Measurements from ENCODE around the gene EXOC7. TPM values are rescaled to one million over a fixed set of nuclear protein-coding genes. Genes with fewer than 3 reads are reported as not detected.

EXOC7 gene
- total RNA-seq, 4 donors from 2014 or later, result 51.7 to 87.3 (median 75.1) TPM

DNA sequence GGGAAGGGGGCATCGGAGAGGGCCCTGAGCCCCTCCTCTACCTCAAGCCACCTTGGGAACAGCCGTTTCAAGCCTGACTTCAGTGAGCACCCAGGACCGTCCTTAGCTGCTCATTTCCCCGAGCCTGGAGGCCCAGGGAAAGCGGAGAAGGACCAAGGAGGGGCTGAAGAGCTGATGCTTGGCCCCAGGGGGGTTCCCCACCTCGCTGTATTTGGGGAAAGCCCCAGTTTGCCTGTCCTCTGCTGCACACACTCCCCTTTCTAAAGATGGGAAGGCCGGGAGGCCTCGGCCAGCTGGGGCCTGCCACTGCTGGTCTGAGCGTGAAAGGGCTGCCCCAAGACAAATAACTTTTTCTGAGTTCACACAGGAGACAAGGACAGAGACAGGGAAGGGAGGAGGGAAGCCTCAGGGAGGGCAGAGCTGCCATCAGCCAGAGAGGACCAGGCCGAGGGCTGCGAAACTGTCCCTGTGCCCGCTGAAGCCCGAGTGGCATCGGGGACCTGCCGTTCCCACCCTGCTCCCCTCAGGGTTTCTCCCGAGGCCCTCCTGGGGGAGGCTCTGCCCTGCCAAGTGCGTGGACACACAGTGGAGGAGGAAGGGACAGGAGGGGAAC is 13.0 kb downstream of the EXOC7 start:
- 85 to 90% methylated on average over 11 to 17 of the region's 17 CpGs for WGBS, 2 donors
- Histone ChIP-seq H3K4me1 (no peaks in the 10 kb centered on the region), H3K27ac (no peak overlapping the region), H3K4me3 (no peak overlapping the region), H3K36me3 (peaks cover 0 to 99% (median 47%) of the 10 kb centered on the region in 3 donors), H3K27me3 (no peaks in the 10 kb centered on the region), H3K9me3 (no peaks in the 10 kb centered on the region)
- TF ChIP-seq EP300 (IDR thresholded peaks at IDR 0.05) (no peak), POLR2A (IDR thresholded peaks at IDR 0.05) (no peak)
- TF ChIP-seq, protein P1, sequence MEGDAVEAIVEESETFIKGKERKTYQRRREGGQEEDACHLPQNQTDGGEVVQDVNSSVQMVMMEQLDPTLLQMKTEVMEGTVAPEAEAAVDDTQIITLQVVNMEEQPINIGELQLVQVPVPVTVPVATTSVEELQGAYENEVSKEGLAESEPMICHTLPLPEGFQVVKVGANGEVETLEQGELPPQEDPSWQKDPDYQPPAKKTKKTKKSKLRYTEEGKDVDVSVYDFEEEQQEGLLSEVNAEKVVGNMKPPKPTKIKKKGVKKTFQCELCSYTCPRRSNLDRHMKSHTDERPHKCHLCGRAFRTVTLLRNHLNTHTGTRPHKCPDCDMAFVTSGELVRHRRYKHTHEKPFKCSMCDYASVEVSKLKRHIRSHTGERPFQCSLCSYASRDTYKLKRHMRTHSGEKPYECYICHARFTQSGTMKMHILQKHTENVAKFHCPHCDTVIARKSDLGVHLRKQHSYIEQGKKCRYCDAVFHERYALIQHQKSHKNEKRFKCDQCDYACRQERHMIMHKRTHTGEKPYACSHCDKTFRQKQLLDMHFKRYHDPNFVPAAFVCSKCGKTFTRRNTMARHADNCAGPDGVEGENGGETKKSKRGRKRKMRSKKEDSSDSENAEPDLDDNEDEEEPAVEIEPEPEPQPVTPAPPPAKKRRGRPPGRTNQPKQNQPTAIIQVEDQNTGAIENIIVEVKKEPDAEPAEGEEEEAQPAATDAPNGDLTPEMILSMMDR (IDR thresholded peaks at IDR 0.05), result no peak
- DNase-seq (ENCODE audit: low spot score in 2 of 2), result no peak

DNA sequence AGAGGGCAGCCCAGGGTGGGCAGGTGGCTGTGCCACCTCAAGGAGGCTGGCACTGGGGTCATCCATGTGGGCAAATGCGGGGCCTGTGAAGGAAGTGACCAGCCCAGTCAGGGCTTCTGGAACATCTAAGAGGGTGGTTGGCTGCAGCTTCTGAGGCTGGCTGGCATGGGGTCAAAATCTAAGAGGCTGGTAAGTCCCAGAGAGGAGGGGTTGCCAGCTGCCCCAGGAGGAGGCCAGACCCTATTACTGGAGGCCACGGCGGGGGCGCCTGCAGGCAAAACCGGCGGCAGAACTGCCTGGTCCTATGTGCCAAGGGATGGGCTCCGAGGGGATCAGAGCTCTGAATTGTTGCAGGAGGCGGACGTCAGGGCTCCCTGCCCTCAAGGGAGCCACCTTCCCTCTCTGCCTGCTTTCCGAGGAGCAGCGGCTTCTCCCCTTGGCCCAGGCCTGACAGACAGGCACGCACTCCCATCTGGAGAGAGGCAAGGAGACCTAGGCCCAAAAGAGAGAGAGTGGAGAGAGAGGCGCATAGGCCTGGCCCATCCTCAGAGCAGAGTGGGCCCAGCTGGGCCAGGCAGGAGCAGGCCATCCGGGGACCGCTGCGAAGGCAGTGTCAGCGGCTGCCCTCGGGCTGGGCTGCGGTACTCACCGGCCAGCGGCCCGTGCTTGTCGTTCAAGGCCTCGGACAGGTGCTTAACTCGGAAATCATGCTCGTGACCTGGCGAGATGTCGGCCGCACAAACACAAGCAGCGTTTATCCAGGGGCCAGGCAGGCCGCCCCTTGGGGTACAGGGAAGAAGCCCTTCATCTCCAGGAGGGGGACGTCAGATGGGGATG is 13.7 kb downstream of the EXOC7 start:
- no peak overlapping the region for H3K4me3 ChIP-seq
- 89 to 91% methylated on average over 25 to 29 of the region's 32 CpGs for WGBS, 2 donors
- peaks cover 0 to 99% (median 55%) of the 10 kb centered on the region in 3 donors for H3K36me3 ChIP-seq
- no peaks in the 10 kb centered on the region for H3K27me3 ChIP-seq
- H3K4me1 ChIP-seq, result no peaks in the 10 kb centered on the region
- no peak overlapping the region for H3K27ac ChIP-seq
- no peak for DNase-seq (ENCODE audit: low spot score in 2 of 2)
- no peak for TF ChIP-seq EP300 (IDR thresholded peaks at IDR 0.05)
- TF ChIP-seq, protein P1 (IDR thresholded peaks at IDR 0.05), result no peak
- TF ChIP-seq POLR2A (IDR thresholded peaks at IDR 0.05), result no peak
- H3K9me3 ChIP-seq, result no peaks in the 10 kb centered on the region

DNA sequence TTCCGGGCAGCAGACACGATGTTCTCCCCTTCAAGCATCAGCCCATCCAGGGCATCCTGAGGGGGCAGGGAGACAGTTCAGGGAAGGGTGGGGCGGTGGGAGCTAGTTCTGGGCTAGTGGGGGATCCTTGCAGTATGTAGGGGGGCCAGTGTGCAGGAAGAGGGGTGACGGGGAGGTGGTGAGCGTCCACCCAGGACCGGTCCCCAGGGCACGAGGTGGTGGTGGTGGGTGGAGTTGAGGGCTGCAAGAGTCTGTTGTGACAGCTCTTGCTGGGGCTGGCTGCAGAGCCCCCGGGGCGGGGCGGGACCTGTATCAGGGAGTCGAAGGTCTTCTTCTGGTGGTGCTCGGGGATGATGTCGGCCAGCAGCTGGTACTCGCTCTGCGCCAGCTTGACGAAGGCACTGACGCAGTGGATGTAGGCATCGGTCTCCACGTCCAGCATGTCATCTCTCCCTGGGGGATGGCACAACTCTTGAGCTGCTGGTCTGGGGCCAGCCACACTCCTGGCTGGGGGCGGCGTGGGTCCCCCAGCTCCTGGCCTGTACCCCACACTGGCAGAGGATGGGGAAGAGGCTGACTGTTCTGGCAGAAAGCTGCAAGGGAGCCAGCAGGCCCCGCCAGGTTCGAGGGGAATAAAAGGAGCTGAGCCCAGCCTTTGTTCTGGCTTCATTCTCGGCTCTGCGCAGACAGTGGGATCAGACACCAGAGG is 14.6 kb downstream of the EXOC7 start:
- no peak for DNase-seq (ENCODE audit: low spot score in 2 of 2)
- 91% methylated on average over 25 of the region's 25 CpGs for WGBS, 2 donors
- H3K27ac ChIP-seq, result no peak overlapping the region

DNA sequence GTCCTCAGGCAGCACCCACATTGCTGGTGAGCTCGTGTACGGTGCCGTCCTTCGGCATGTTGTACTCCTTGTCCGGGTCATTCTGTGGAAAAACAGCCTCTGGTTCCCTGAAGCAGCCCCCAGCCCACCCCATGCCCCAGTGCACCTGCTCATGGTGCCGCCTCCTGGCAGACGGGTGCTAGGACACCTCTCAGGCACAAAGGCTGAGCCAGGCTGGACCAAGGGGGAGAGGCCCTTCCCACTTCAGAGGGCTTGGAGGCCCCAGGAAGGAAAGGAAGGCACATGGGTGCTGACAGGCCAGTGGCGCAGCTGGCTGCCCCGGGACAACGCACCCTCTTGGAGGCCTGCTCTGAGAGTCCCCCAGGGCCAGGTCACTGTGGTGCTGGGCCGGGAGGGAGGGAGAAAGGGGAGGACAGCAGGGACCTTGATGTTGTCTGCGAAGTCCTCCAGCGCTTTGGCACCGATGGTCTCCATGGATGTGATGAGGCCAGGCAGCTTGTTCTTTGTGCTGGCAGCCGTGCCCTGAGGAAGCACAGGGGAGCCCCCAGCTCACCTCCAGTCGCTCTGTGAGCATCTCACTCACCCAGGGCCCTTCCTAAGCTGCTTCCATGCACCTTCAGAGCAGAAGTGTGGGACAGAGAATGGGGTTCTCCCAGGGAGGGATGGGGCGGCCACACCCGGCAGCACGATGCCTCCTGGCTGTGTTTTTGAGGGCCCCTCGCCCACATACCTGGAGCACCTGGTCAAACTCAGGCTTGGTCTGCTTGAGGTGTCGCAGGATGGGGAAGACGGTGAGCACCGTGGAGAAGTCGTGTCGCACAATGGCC is 15.3 kb downstream of the EXOC7 start:
- no peak for DNase-seq (ENCODE audit: low spot score in 2 of 2)
- Histone ChIP-seq H3K27me3 (no peaks in the 10 kb centered on the region), H3K9me3 (no peaks in the 10 kb centered on the region), H3K4me3 (no peak overlapping the region), H3K4me1 (no peaks in the 10 kb centered on the region), H3K27ac (no peak overlapping the region), H3K36me3 (peaks cover 0 to 99% (median 44%) of the 10 kb centered on the region in 3 donors)
- 90 to 91% methylated on average over 13 to 19 of the region's 25 CpGs for WGBS, 2 donors
- no peak for TF ChIP-seq POLR2A (IDR thresholded peaks at IDR 0.05)
- TF ChIP-seq EP300 (IDR thresholded peaks at IDR 0.05), result no peak
- TF ChIP-seq, protein P1 (IDR thresholded peaks at IDR 0.05), result no peak

More for the DNA sequence above, 14.6 kb downstream of the EXOC7 start:
- Histone ChIP-seq H3K9me3 (no peaks in the 10 kb centered on the region), H3K4me3 (no peak overlapping the region), H3K4me1 (no peaks in the 10 kb centered on the region), H3K36me3 (peaks cover 0 to 99% (median 52%) of the 10 kb centered on the region in 3 donors), H3K27me3 (no peaks in the 10 kb centered on the region)
- TF ChIP-seq, protein P1 (IDR thresholded peaks at IDR 0.05), result no peak
- TF ChIP-seq POLR2A (IDR thresholded peaks at IDR 0.05), result no peak
- no peak for TF ChIP-seq EP300 (IDR thresholded peaks at IDR 0.05)

Measured in tibial nerve (tissue), 4 donors.